ENCODE measurements around the gene SEMA3C.

SEMA3C gene

DNA sequence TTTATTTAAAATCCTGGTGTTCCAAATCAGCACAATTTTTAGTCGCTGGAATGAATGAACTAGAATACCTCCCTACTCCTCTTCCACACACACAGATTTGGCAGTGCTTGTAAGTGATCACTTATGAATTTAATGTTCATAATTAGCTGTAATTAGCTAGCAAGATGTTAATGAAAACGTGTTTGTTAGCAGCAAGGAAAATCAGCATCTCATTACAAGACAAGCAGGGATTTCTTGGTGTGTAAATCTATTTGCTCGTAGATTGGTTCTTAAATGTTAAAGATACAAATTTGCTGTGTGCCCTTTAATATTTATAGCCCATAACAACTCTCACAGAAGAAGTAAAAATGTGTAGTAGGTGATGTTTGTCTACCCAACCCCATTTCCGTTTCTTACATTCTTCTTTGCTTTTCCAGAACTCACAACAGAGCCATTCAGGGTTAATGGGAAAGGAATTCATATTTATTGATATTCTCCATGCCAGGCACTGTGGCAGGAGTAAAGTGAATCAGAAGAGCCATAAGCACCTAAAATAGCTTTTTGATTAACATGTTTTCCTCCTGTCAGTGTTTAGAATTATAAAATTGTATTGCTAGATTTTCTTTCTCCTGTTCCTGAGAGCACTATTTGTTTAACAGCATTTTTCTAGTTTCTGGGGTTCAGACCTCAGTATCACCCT lies 49.6 kb downstream of the SEMA3C start:
- H3K79me2 ChIP-seq (ENCODE audit: control insufficient read depth, low read length): no peaks in the 10 kb centered on the region

GRCh38 chr7:80868566-80868965 lies 50.3 kb downstream of the SEMA3C start:
- H3K4me3 ChIP-seq (ENCODE audit: low read length): no peak overlapping the region
- H3K9me2 ChIP-seq (replicated peaks; ENCODE audit: control insufficient read depth, low read length): no peaks in the 10 kb centered on the region
- H3K27ac ChIP-seq (ENCODE audit: low read depth, low read length): no peak overlapping the region
- H3F3A ChIP-seq (ENCODE audit: control insufficient read depth, insufficient read depth): no peaks in the 10 kb centered on the region
- H4K20me1 ChIP-seq (ENCODE audit: control insufficient read depth, insufficient read depth, low read depth, low read length): no peaks in the 10 kb centered on the region
- H3K4me1 ChIP-seq (ENCODE audit: control insufficient read depth, low read length): no peaks in the 10 kb centered on the region
- H3K4me2 ChIP-seq (ENCODE audit: low read length): no peak overlapping the region
- no peaks in the 10 kb centered on the region for H3K36me3 ChIP-seq (ENCODE audit: control insufficient read depth, low read length)
- H3K9me3 ChIP-seq (ENCODE audit: control insufficient read depth, insufficient read depth, low read length): no peaks in the 10 kb centered on the region
- TF ChIP-seq, protein P1, sequence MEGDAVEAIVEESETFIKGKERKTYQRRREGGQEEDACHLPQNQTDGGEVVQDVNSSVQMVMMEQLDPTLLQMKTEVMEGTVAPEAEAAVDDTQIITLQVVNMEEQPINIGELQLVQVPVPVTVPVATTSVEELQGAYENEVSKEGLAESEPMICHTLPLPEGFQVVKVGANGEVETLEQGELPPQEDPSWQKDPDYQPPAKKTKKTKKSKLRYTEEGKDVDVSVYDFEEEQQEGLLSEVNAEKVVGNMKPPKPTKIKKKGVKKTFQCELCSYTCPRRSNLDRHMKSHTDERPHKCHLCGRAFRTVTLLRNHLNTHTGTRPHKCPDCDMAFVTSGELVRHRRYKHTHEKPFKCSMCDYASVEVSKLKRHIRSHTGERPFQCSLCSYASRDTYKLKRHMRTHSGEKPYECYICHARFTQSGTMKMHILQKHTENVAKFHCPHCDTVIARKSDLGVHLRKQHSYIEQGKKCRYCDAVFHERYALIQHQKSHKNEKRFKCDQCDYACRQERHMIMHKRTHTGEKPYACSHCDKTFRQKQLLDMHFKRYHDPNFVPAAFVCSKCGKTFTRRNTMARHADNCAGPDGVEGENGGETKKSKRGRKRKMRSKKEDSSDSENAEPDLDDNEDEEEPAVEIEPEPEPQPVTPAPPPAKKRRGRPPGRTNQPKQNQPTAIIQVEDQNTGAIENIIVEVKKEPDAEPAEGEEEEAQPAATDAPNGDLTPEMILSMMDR (IDR thresholded peaks at IDR 0.05; ENCODE audit: low read depth, low read length, poor library complexity, severe bottlenecking): no peak
- TF ChIP-seq EZH2phosphoT487 (IDR thresholded peaks at IDR 0.05; ENCODE audit: borderline replicate concordance, low read length): no peak
- no peaks in the 10 kb centered on the region for H3K27me3 ChIP-seq (ENCODE audit: control insufficient read depth, low read length)
- H3K79me2 ChIP-seq (ENCODE audit: control insufficient read depth, low read length): no peaks in the 10 kb centered on the region

More for the DNA sequence above, 49.6 kb downstream of the SEMA3C start:
- Histone ChIP-seq H3K4me1 (ENCODE audit: control insufficient read depth, low read length) (no peaks in the 10 kb centered on the region), H3K27me3 (ENCODE audit: control insufficient read depth, low read length) (no peaks in the 10 kb centered on the region), H4K20me1 (ENCODE audit: control insufficient read depth, insufficient read depth, low read depth, low read length) (no peaks in the 10 kb centered on the region), H3K4me3 (ENCODE audit: low read length) (no peak overlapping the region), H3K9me3 (ENCODE audit: control insufficient read depth, insufficient read depth, low read length) (no peaks in the 10 kb centered on the region), H3F3A (ENCODE audit: control insufficient read depth, insufficient read depth) (no peaks in the 10 kb centered on the region), H3K9me2 (replicated peaks; ENCODE audit: control insufficient read depth, low read length) (no peaks in the 10 kb centered on the region), H3K4me2 (ENCODE audit: low read length) (no peak overlapping the region), H3K36me3 (ENCODE audit: control insufficient read depth, low read length) (no peaks in the 10 kb centered on the region), H3K27ac (ENCODE audit: low read depth, low read length) (no peak overlapping the region)
- TF ChIP-seq, protein P1 (IDR thresholded peaks at IDR 0.05; ENCODE audit: low read depth, low read length, poor library complexity, severe bottlenecking): no peak
- no peak for TF ChIP-seq EZH2phosphoT487 (IDR thresholded peaks at IDR 0.05; ENCODE audit: borderline replicate concordance, low read length)

- H3K4me3 ChIP-seq (ENCODE audit: low read length): no peak overlapping the region
- no peaks in the 10 kb centered on the region for H3K4me1 ChIP-seq (ENCODE audit: control insufficient read depth, low read length)
- no peaks in the 10 kb centered on the region for H3K9me2 ChIP-seq (replicated peaks; ENCODE audit: control insufficient read depth, low read length)
- no peak overlapping the region for H3K4me2 ChIP-seq (ENCODE audit: low read length)
- H3K9me3 ChIP-seq (ENCODE audit: control insufficient read depth, insufficient read depth, low read length): no peaks in the 10 kb centered on the region
- H4K20me1 ChIP-seq (ENCODE audit: control insufficient read depth, insufficient read depth, low read depth, low read length): no peaks in the 10 kb centered on the region
- H3K36me3 ChIP-seq (ENCODE audit: control insufficient read depth, low read length): no peaks in the 10 kb centered on the region
- no peak overlapping the region for H3K27ac ChIP-seq (ENCODE audit: low read depth, low read length)
- H3F3A ChIP-seq (ENCODE audit: control insufficient read depth, insufficient read depth): no peaks in the 10 kb centered on the region
- no peaks in the 10 kb centered on the region for H3K27me3 ChIP-seq (ENCODE audit: control insufficient read depth, low read length)
- H3K79me2 ChIP-seq (ENCODE audit: control insufficient read depth, low read length): no peaks in the 10 kb centered on the region
- no peak for TF ChIP-seq EZH2phosphoT487 (IDR thresholded peaks at IDR 0.05; ENCODE audit: borderline replicate concordance, low read length)
- TF ChIP-seq, protein P1 (IDR thresholded peaks at IDR 0.05; ENCODE audit: low read depth, low read length, poor library complexity, severe bottlenecking): no peak
Observed at GRCh38 chr7:80860554-80860953, 58.3 kb downstream of the SEMA3C start.

Measured in DOHH2 (cell line).